LNCAP (cell line): ENCODE measurements around the gene CHRNA5.

Experiments
- TF ChIP-seq, protein P1 (sequence below): fragments of 450-650 bp; IDR thresholded peaks from 2 replicates; pipeline ENCODE4 v1.5.1; 2017; ENCODE audit warnings: mild to moderate bottlenecking

Gene CHRNA5

DNA sequence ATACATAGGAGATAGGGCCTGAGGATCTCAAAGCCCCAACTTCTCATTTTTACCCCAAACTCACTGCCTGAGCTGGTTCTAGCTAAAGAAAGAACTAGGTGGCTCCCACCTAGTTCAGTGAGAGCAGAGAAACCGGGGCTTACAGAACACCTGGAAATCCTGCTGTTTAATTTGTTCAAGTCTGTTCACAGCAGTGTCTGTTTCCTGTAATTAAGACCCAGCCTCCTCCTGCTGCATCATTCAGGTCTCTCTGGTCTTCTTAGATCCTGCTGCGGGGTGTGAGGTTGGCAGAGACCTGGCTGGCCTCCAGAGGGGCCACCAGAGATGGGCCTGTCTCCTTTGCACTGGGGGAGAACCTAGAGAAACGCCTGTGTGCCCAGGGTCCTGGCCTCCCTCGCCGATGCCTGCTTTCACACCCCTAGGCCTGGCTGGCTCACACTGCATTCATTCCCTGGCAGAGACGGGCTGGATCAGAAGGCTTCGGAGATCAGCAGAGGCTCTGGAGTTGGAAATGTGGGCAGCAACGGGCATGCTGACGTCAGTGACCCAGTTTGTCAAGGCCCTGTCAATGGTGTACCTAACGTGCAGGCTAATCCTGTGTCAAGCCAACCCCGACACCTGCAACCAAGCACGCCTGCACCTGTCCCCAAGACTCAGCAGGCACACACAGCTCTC lies 60.4 kb downstream of the CHRNA5 start:
- TF ChIP-seq, protein P1, sequence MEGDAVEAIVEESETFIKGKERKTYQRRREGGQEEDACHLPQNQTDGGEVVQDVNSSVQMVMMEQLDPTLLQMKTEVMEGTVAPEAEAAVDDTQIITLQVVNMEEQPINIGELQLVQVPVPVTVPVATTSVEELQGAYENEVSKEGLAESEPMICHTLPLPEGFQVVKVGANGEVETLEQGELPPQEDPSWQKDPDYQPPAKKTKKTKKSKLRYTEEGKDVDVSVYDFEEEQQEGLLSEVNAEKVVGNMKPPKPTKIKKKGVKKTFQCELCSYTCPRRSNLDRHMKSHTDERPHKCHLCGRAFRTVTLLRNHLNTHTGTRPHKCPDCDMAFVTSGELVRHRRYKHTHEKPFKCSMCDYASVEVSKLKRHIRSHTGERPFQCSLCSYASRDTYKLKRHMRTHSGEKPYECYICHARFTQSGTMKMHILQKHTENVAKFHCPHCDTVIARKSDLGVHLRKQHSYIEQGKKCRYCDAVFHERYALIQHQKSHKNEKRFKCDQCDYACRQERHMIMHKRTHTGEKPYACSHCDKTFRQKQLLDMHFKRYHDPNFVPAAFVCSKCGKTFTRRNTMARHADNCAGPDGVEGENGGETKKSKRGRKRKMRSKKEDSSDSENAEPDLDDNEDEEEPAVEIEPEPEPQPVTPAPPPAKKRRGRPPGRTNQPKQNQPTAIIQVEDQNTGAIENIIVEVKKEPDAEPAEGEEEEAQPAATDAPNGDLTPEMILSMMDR, result no peak

DNA sequence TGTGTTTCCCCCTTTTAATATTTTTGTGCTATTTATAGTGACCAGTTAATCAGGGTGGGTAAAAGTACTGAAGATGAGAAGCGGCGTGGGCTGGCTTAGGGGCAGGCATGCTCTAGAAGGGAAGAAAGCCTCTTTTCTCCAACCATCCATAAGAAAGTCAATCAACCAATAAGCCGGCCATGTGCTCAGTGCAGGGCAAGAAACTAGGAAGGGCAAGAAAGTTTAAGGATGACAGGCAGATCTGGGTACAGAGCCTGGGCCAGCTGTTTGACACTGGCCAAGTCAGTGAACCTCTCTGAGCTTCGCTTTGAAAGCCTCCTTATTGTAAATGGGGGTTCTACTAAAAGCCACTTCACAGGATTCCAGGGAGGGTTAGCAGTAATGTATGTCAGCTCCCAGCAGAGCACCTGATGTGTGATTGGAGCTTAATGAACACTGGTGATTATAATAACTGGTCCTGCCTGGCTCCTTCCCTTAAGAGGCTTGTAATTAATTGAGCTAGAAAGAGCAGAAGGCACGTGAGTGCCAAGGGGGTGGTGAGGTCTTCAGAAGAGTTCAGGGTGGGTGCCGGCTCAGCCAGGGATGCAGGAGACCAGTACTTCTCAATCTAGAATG lies 61.2 kb downstream of the CHRNA5 start:
- TF ChIP-seq, protein P1, result no peak

DNA sequence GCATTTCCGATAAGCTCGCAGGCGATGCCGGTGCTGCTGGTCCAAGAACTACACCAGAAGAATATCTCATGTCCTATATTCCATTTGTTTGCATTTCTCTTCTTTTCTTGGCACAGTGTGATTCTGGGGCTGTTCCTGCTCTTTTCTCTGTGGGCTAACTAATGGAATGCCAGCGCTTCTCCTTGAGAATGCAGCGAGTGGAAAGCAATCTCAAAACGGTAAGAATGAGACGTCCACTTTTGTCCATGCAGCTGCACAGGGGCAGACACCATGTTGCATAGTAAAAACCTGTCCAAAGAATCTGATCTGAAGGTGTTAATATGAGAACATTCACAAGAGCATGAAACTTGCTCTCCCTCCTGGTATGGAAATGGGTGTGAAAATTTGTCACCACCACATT lies 62.0 kb downstream of the CHRNA5 start:
- TF ChIP-seq, protein P1, result no peak

DNA sequence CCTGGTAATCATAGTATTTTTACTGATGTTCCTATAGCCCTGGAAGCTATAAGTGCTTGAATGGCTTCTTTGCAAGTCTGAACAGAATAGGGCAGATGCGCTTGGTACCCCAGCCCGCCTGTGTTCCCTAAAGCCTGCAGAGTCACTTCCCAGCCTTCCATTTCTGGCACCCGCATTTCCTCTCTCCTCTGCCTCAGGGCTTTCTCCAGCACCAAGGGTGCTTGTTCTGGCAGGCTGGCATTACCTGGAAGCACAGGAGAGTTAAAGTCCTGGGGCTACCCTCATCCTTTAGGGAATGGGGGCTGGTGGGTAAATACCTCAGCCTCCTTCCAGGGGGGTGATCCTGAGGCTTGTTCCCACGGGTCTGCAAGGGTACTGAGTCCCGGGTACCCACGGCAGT lies 62.9 kb downstream of the CHRNA5 start:
- TF ChIP-seq, protein P1, result no peak

DNA sequence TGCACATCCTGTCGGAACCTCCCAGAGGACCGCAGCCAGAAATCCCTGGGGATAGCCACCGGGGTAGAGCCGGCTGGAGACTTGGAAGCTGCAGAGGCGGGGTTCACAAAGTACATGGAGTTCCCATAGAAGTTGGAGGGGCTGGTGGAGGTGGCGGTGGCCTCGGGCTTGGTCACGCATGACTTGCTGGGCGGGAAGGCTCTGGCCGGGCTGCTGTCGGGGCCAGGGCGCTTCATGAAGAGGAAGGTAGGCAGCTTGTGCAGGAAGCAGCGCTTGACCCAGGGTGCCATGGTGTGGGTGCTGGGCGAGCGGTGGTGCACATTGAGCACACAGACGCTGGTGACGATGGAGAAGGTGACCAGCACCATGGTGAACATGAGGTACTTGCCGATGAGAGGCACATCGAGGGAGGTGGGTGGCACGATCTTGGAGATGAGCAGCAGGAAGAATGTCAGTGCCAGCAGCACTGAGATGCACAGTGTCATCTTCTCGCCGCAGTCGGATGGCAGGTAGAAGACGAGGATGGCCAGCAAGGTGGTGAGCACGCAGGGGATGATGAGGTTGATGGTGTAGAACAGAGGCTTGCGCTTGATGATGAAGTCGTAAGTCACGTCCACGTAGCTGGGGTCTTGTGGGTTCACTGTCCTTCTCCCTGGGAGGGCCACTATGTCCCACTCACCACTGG lies 63.9 kb downstream of the CHRNA5 start:
- TF ChIP-seq, protein P1, result no peak

DNA sequence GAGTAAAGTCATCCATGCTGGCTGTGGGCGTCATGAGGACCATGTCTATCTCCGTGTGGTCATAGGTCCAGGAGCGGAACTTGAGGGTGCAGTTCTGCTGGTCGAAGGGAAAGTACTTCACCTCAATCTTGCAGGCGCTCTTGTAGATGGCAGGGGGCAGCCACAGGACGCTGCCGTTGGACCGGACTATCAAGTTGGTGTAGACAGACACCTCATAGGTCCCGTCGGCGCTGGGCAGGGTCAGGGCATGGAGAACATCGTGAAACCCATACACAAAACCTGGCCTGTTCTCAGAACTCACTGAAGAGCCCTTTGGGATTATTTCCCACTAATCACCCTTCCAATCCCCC lies 64.4 kb downstream of the CHRNA5 start:
- TF ChIP-seq, protein P1, result no peak

DNA sequence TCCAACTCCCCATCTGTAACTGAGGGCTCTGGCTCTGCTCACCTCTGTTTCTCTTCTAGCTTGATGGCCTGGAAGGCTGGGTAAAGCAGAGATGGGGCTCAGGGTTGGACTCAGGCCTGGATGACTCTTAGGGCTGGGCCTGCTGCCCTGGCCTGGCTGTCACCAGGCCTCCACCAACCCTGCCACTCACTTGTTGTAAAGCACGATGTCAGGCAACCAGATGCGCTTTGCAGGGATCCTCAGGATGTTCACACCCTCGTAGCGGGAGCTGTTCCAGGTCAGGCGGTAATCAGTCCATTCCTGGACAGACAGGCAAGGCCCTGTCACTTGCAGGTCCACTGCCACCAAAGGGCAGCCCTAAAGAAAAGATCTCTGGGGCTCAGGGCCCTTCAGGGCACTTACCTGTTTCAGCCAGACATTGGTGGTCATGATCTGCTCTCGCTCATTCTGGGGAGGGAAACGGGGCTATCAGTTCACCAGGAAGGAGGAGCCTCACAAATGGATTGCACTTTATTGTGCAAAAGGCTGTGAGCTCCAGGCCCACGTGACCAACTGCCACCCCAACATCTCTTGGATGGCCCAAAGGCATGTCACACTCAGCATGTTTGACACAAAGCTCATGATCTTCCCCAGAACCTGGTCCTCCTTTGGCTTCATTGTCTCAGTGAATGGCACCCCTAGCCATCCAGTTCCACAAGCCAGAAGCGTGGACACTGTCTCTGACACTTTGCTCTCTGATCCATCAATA lies 65.7 kb downstream of the CHRNA5 start:
- TF ChIP-seq, protein P1, result no peak
